OCI-LY7 (cell line): ENCODE measurements around the gene BOLA1. TPM values are rescaled to one million over a fixed set of nuclear protein-coding genes. Genes with fewer than 3 reads are reported as not detected.

ENCODE experiments used
- BruUV-seq: library from RNA; stranded (reverse); fragments of 400-500 nt; replicated peaks from 2 replicates; lab custom pipeline; 2021; lab: Mats Ljungman, UMichigan
- CTCF ChIA-PET: fragments of 300-600 bp; sonication (Branson Sonifier 250); formaldehyde crosslinking; loops from one replicate; lab custom pipeline; 2022; ENCODE audit warnings: antibody characterized with exemption; ENCODE audit not compliant: unreplicated experiment; lab: Charles Lee
- POLR2A ChIA-PET: fragments of 300-600 bp; sonication (Branson Sonifier 250); formaldehyde crosslinking; loops from one replicate; lab custom pipeline; 2022; ENCODE audit warnings: antibody characterized with exemption; lab: Charles Lee
- DNase-seq: peaks from one replicate; pipeline ENCODE4 v3.0.0-alpha.2; 2015; ENCODE audit warnings: low spot score
- H2AFZ ChIP-seq: fragments of 200-600 bp; sonication (generic), shearing (Covaris generic); 2 replicates; pipeline ENCODE4 v1.6.1; 2014; ENCODE audit warnings: mild to moderate bottlenecking, antibody characterized with exemption, low read length, moderate library complexity
- H3K27ac ChIP-seq: fragments of 200-600 bp; sonication (generic); 2 replicates; pipeline ENCODE4 v1.5.1; 2014; ENCODE audit warnings: mixed run types, low read depth, mild to moderate bottlenecking, moderate library complexity, low read length, inconsistent platforms; ENCODE audit not compliant: poor library complexity, severe bottlenecking
- H3K36me3 ChIP-seq: fragments of 200-600 bp; sonication (generic); 2 replicates; pipeline ENCODE4 v1.6.1; 2014; ENCODE audit warnings: mild to moderate bottlenecking, antibody characterized with exemption, low read length, moderate library complexity, mixed read lengths; ENCODE audit not compliant: insufficient read depth
- H3K4me1 ChIP-seq: fragments of 200-600 bp; sonication (generic); 2 replicates; pipeline ENCODE4 v1.5.1; 2014; ENCODE audit warnings: mild to moderate bottlenecking, low read length; ENCODE audit not compliant: insufficient read depth, poor library complexity, severe bottlenecking
- H3K4me2 ChIP-seq: fragments of 200-600 bp; sonication (generic); 2 replicates; pipeline ENCODE4 v1.6.1; 2014; ENCODE audit warnings: mild to moderate bottlenecking, low read length
- H3K4me3 ChIP-seq: fragments of 200-600 bp; sonication (generic); 2 replicates; pipeline ENCODE4 v1.5.1; 2014; ENCODE audit warnings: mild to moderate bottlenecking, low read depth, low read length; ENCODE audit not compliant: poor library complexity, severe bottlenecking
- H3K79me2 ChIP-seq: fragments of 200-600 bp; sonication (generic); 2 replicates; pipeline ENCODE4 v1.6.1; 2016; ENCODE audit warnings: low read depth, mild to moderate bottlenecking, low read length, moderate library complexity, mixed read lengths; ENCODE audit not compliant: insufficient read depth
- H3K9me2 ChIP-seq: fragments of 200-600 bp; sonication (generic); 2 replicates; pipeline ENCODE4 v1.6.1; 2016; ENCODE audit warnings: mild to moderate bottlenecking, low read length, mixed read lengths; ENCODE audit not compliant: insufficient read depth
- H3K9me3 ChIP-seq: fragments of 200-600 bp; sonication (generic); 2 replicates; pipeline ENCODE4 v1.6.1; 2014; ENCODE audit warnings: mild to moderate bottlenecking, mixed run types, low read length, mixed read lengths
- H4K20me1 ChIP-seq: fragments of 200-600 bp; sonication (generic); 2 replicates; pipeline ENCODE4 v1.6.1; 2014; ENCODE audit warnings: mild to moderate bottlenecking, antibody characterized with exemption, low read length, moderate library complexity, mixed read lengths; ENCODE audit not compliant: insufficient read depth
- EZH2phosphoT487 ChIP-seq: fragments of 200-600 bp; sonication (generic); IDR thresholded peaks from 2 replicates; pipeline ENCODE4 v1.6.1; 2018; ENCODE audit warnings: low read depth, borderline replicate concordance, mild to moderate bottlenecking, mixed run types, antibody characterized with exemption, low read length, moderate library complexity, mixed read lengths
- intact Hi-C: fragments of 100-400 bp; cut with micrococcal nuclease; formaldehyde crosslinking; loops from one replicate; pipeline ENCODE4 v1.10.0; 2022; ENCODE audit not compliant: unreplicated experiment
- total RNA-seq, 2 experiments: library from RNA; depleted of rRNA in 1 of 2; stranded (reverse); fragments of >200 nt in 1 of 2; shearing (Covaris generic) in 1 of 2; gene quantifications; 2 replicates each; pipeline ENCODE4 v1.2.3, GENCODE V29; 2014 to 2022
- TF ChIP-seq, protein P1 (sequence below): fragments of 200-600 bp; sonication (generic); conservative IDR thresholded peaks from 2 replicates; pipeline ENCODE4 v1.5.1; 2014; ENCODE audit warnings: mild to moderate bottlenecking, antibody characterized with exemption, low read length, moderate library complexity, mixed read lengths

The BOLA1 gene
- total RNA-seq, 2 experiments from 2014 or later, result 9.4 to 10.2 TPM

DNA sequence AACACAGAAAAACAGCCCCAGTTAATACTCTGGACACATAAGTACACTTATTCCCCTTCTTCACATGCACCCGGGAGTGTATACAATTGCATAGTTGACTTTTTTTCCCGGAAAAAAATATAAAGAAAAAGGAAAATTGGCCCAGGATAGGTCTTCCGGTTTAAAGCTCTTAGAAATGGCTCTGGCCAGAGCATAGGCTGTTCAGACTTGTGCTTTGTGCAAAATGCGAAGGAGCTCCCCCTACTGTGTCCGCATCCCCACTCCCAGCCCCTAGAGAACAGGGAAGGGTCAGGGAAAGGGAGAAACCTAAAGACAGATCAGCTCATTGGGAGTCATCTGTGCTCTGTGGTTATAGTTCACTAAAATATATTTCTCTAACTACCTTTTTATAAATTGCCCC, 42.8 kb downstream of the BOLA1 start:
- POLR2A ChIA-PET, result no interaction called here
- CTCF ChIA-PET, result no interaction called here
- H3K36me3 ChIP-seq, result no peaks in the 10 kb centered on the region
- no peak overlapping the region for H3K27ac ChIP-seq
- no peaks in the 10 kb centered on the region for H3K9me2 ChIP-seq
- no peaks in the 10 kb centered on the region for H3K79me2 ChIP-seq
- no TSS peak for BruUV-seq
- no peak overlapping the region for H3K4me2 ChIP-seq
- H3K4me1 ChIP-seq, result peaks cover 7% of the 10 kb centered on the region
- no peak overlapping the region for H2AFZ ChIP-seq
- no peaks in the 10 kb centered on the region for H4K20me1 ChIP-seq
- no peak for TF ChIP-seq EZH2phosphoT487
- TF ChIP-seq, protein P1, sequence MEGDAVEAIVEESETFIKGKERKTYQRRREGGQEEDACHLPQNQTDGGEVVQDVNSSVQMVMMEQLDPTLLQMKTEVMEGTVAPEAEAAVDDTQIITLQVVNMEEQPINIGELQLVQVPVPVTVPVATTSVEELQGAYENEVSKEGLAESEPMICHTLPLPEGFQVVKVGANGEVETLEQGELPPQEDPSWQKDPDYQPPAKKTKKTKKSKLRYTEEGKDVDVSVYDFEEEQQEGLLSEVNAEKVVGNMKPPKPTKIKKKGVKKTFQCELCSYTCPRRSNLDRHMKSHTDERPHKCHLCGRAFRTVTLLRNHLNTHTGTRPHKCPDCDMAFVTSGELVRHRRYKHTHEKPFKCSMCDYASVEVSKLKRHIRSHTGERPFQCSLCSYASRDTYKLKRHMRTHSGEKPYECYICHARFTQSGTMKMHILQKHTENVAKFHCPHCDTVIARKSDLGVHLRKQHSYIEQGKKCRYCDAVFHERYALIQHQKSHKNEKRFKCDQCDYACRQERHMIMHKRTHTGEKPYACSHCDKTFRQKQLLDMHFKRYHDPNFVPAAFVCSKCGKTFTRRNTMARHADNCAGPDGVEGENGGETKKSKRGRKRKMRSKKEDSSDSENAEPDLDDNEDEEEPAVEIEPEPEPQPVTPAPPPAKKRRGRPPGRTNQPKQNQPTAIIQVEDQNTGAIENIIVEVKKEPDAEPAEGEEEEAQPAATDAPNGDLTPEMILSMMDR, result peak; percentile 37; the same call in 1 of the 2 replicates
- no peak for DNase-seq
- no peak overlapping the region for H3K4me3 ChIP-seq
- intact Hi-C loops, result no loop called here
- no peaks in the 10 kb centered on the region for H3K9me3 ChIP-seq

DNA sequence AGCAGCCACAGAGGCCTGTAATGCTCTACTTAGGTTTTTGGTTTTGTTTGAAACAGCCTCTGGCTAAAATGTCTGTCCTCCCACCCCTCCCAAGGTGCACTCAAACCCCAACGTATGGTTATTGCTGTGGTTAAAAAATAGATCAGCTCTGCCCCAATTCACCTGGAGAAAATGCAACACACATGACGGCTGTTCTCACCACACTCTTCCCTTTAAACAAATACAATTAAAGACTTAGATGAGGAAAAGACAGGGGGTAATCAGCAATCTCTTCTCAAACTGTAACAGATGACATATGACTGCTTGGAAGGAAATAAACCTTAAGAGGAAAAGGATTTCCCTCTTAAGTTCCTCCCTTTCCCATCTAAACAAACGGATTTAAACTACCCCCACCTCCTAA, 43.5 kb downstream of the BOLA1 start:
- H3K4me2 ChIP-seq, result no peak overlapping the region
- H2AFZ ChIP-seq, result no peak overlapping the region
- TF ChIP-seq, protein P1, result no peak
- no peak for TF ChIP-seq EZH2phosphoT487
- peaks cover under 1% of the 10 kb centered on the region for H3K4me1 ChIP-seq
- H3K27ac ChIP-seq, result no peak overlapping the region
- intact Hi-C loops, result no loop called here
- CTCF ChIA-PET, result no interaction called here
- H3K4me3 ChIP-seq, result no peak overlapping the region
- DNase-seq, result no peak
- no peaks in the 10 kb centered on the region for H4K20me1 ChIP-seq
- POLR2A ChIA-PET, result no interaction called here
- H3K79me2 ChIP-seq, result no peaks in the 10 kb centered on the region
- H3K9me2 ChIP-seq, result no peaks in the 10 kb centered on the region
- no peaks in the 10 kb centered on the region for H3K36me3 ChIP-seq
- BruUV-seq, result no TSS peak
- H3K9me3 ChIP-seq, result no peaks in the 10 kb centered on the region

DNA sequence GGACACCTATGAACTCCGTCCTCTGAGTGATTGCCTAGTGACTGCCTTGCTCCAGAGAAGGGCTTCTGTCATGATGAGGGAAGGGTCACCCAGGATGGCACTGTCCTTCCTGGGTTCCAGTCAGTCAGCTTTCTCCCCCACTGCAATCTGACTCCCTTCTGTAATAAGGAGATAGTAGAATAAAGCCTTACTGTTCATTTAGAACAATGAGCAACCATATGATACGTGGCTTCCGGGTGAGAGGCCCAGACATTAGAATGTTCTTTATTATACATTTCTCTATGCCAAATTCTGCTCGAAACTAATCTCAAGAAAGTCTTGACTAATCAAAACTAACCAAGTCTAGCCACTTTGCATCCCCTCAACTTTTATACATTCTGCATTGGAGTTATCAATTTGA, 45.8 kb downstream of the BOLA1 start:
- Histone ChIP-seq H3K4me1 (no peaks in the 10 kb centered on the region), H3K9me2 (no peaks in the 10 kb centered on the region), H3K36me3 (no peaks in the 10 kb centered on the region), H3K79me2 (no peaks in the 10 kb centered on the region), H3K4me2 (no peak overlapping the region), H3K9me3 (no peaks in the 10 kb centered on the region), H3K27ac (no peak overlapping the region), H4K20me1 (no peaks in the 10 kb centered on the region), H2AFZ (no peak overlapping the region), H3K4me3 (no peak overlapping the region)
- ChIA-PET CTCF (no interaction called here), POLR2A (interaction anchor here (0.6 kb wide), 1 partner anchor 245 kb away, joined by 3 read pairs; no protein-coding TSS in a partner anchor)
- no TSS peak for BruUV-seq
- intact Hi-C loops, result no loop called here
- no peak for TF ChIP-seq EZH2phosphoT487
- TF ChIP-seq, protein P1, result no peak
- no peak for DNase-seq
